Measurements from ENCODE around the gene GALE. TPM values are rescaled to one million over a fixed set of nuclear protein-coding genes. Genes with fewer than 3 reads are reported as not detected.
"Not testable (repeated sequence)": the region's sequence is repeated elsewhere in the genome, so short reads cannot be mapped to it uniquely, and the experiment has no call there.

The GALE gene
- total RNA-seq, 1 donor from 2014 or later, result 47.2 TPM

GRCh38 chr1:23787701-23788100 lies 12.9 kb downstream of the GALE start:
- peak overlapping the region; percentile 72 for H3K27ac Mint-ChIP-seq (ENCODE audit: unreplicated experiment)
- peak overlapping the region; percentile 65 for H3K4me3 Mint-ChIP-seq
- DNase-seq (ENCODE audit: low read depth, low spot score), result no peak
- H3K4me1 Mint-ChIP-seq, result peaks cover 18% of the 10 kb centered on the region
- H3K36me3 Mint-ChIP-seq (ENCODE audit: low read depth), result peaks cover 15% of the 10 kb centered on the region
- no peak for TF ChIP-seq CTCF (conservative IDR thresholded peaks at IDR 0.05)
- no peaks in the 10 kb centered on the region for H3K9me3 Mint-ChIP-seq
- H3K27me3 Mint-ChIP-seq (ENCODE audit: low read depth), result peaks cover 3% of the 10 kb centered on the region

GRCh38 chr1:23784846-23785245 lies 15.7 kb downstream of the GALE start:
- Mint-ChIP-seq H3K27ac (ENCODE audit: unreplicated experiment) (no peak overlapping the region), H3K4me3 (no peak overlapping the region), H3K9me3 (no peaks in the 10 kb centered on the region), H3K4me1 (peaks cover 5% of the 10 kb centered on the region), H3K27me3 (ENCODE audit: low read depth) (no peaks in the 10 kb centered on the region), H3K36me3 (ENCODE audit: low read depth) (peaks cover 20% of the 10 kb centered on the region)
- DNase-seq (ENCODE audit: low read depth, low spot score), result no peak
- no peak for TF ChIP-seq CTCF (conservative IDR thresholded peaks at IDR 0.05)

- not testable (repeated sequence) for H3K27me3 Mint-ChIP-seq (ENCODE audit: low read depth); H3K9me3 Mint-ChIP-seq; DNase-seq (ENCODE audit: low read depth, low spot score); H3K27ac Mint-ChIP-seq (ENCODE audit: unreplicated experiment)
- Mint-ChIP-seq H3K4me1 (peaks cover 14% of the 10 kb centered on the region), H3K4me3 (peak overlapping the region; percentile 77), H3K36me3 (ENCODE audit: low read depth) (peaks cover 19% of the 10 kb centered on the region)
Observed at GRCh38 chr1:23783141-23783540, 17.4 kb downstream of the GALE start.

- H3K36me3 Mint-ChIP-seq (ENCODE audit: low read depth), result peaks cover 5% of the 10 kb centered on the region
- no peak for DNase-seq (ENCODE audit: low read depth, low spot score)
- H3K4me1 Mint-ChIP-seq, result peaks cover 26% of the 10 kb centered on the region
- no peak for TF ChIP-seq CTCF (conservative IDR thresholded peaks at IDR 0.05)
- no peaks in the 10 kb centered on the region for H3K9me3 Mint-ChIP-seq
- no peak overlapping the region for H3K27ac Mint-ChIP-seq (ENCODE audit: unreplicated experiment)
- H3K27me3 Mint-ChIP-seq (ENCODE audit: low read depth), result no peaks in the 10 kb centered on the region
- H3K4me3 Mint-ChIP-seq, result peak overlapping the region; percentile 88
Observed at GRCh38 chr1:23779826-23780371, 20.7 kb downstream of the GALE start.

DNA sequence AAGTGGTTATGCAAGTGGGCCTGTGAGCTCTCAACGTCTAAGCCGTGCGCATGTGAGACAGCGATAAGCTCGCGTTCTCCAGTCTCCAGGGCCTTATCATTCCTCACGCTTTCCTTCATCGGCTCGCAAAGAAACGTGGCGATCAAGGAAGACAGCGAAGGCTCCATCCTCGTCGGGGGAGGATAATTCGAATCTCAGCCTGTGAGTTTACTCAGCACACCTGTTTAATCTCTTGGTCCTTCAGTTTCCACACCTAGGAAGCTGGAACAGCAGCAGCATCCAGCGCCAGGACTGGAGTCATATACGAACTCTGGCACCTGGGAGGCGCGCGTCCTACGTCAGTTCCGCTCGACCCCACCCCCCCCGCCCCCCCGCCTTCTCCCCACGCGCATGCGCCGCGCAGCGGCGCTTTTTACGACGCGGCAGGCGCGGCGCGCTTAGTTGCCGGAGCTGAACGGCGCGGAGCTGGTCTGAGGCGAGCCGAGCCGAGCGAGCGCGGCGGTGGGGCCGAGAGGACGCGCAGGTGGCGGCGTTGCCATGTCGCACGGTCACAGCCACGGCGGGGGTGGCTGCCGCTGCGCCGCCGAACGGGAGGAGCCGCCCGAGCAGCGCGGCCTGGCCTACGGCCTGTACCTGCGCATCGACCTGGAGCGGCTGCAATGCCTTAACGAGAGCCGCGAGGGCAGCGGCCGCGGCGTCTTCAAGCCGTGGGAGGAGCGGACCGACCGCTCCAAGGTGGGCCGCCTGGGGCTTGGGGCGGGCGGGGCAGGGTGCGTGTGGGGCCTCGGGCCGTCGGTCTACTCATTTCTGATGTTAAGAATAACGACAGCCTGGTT lies 22.4 kb downstream of the GALE start, which contains the start of gene PITHD1:
Gene PITHD1, plus strand, starts transcription at position 440 of the 836 bp plus-strand sequence. Its CDS starts 98 bp downstream, at position 538.
- peaks cover 26% of the 10 kb centered on the region for H3K4me1 Mint-ChIP-seq
- H3K9me3 Mint-ChIP-seq, result no peaks in the 10 kb centered on the region
- no peaks in the 10 kb centered on the region for H3K27me3 Mint-ChIP-seq (ENCODE audit: low read depth)
- peak within 1 kb of the TSS; percentile 97 for H3K27ac Mint-ChIP-seq (ENCODE audit: unreplicated experiment)
- no peak for TF ChIP-seq CTCF (conservative IDR thresholded peaks at IDR 0.05)
- H3K4me3 Mint-ChIP-seq, result peak within 1 kb of the TSS; percentile 94
- DNase-seq (ENCODE audit: low read depth, low spot score), result peak; percentile 65
- H3K36me3 Mint-ChIP-seq (ENCODE audit: low read depth), result peaks cover 5% of the 10 kb centered on the region

DNA sequence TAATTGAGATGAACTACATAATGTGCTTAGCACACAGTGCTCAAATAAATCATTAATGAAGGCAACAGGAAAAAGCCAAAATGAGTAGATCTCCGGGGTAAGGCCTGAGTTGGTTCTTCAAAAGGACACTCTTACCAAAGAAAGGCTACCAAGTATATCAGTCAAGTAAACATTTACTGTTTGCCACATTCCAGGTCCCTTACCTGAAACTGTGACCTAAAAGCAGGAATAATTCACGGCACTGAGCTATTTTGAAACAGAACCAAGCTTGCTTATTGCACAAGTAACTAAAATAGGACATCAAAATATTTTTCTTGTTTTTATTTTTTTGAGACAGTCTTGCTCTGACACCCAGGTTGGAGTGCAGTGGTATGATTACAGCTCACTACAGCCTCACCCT lies 24.3 kb downstream of the GALE start:
- H3K9me3 Mint-ChIP-seq, result no peaks in the 10 kb centered on the region

More for the DNA sequence above, 24.3 kb downstream of the GALE start:
- Mint-ChIP-seq H3K4me1 (peaks cover 26% of the 10 kb centered on the region), H3K36me3 (ENCODE audit: low read depth) (no peaks in the 10 kb centered on the region), H3K4me3 (peak overlapping the region; percentile 94), H3K27ac (ENCODE audit: unreplicated experiment) (no peak overlapping the region), H3K27me3 (ENCODE audit: low read depth) (no peaks in the 10 kb centered on the region)
- DNase-seq (ENCODE audit: low read depth, low spot score), result no peak
- TF ChIP-seq CTCF (conservative IDR thresholded peaks at IDR 0.05), result no peak
